Kidney epithelial cell (primary cell): ENCODE results near the gene SPOPL. TPM values are rescaled to one million over a fixed set of nuclear protein-coding genes. Genes with fewer than 3 reads are reported as not detected.
"Not testable (repeated sequence)": the region's sequence is repeated elsewhere in the genome, so short reads cannot be mapped to it uniquely, and the experiment has no call there.

Source experiments
- DNase-seq: peaks from one replicate; pipeline ENCODE4 v3.0.0-alpha.2; 2010; ENCODE audit warnings: low read depth
- H3K27me3 ChIP-seq: 2 replicates; pipeline ENCODE4 v1.6.0; 2011; ENCODE audit warnings: low read length; ENCODE audit not compliant: control insufficient read depth, insufficient read depth
- H3K36me3 ChIP-seq: 2 replicates; pipeline ENCODE4 v1.5.1; 2011; ENCODE audit warnings: low read length; ENCODE audit not compliant: control insufficient read depth, insufficient read depth
- H3K4me3 ChIP-seq: 2 replicates; pipeline ENCODE4 v1.5.1; 2011; ENCODE audit warnings: low read depth, mild to moderate bottlenecking, control low read depth, low read length
- total RNA-seq: library from RNA; depleted of rRNA; stranded (reverse); fragments of >200 nt; gene quantifications from 2 replicates; pipeline ENCODE4 v1.2.3, GENCODE V29; 2015
- TF ChIP-seq, protein P1 (sequence below): IDR thresholded peaks from 2 replicates; pipeline ENCODE4 v1.5.1; 2011; ENCODE audit warnings: mild to moderate bottlenecking, moderate library complexity, low read length, control low read depth, inconsistent platforms; ENCODE audit not compliant: insufficient read depth, poor library complexity, severe bottlenecking

Gene SPOPL
- total RNA-seq, 1 donor from 2014 or later: 19.3 TPM

DNA sequence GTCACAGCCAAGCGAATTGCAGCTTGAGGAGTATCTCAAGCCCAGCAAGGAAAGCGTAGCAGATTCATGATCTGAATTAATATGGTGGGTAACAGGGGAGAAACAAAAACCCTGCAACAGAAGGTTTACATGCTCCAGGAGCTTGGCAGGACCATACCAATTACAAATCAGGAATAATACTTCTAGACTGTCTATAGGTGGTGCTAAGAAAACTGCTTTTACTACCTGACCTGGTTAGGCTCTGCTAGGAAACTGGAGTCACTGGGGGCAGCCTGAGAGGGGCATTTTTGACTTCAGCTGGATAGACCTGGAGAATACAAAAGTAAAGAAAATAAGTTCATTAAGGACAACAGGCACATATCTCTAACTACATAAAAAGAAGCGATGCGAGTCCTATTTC, 24.6 kb upstream of the SPOPL start:
- Histone ChIP-seq H3K27me3 (no peaks in the 10 kb centered on the region), H3K36me3 (no peaks in the 10 kb centered on the region), H3K4me3 (no peak overlapping the region)
- TF ChIP-seq, protein P1, sequence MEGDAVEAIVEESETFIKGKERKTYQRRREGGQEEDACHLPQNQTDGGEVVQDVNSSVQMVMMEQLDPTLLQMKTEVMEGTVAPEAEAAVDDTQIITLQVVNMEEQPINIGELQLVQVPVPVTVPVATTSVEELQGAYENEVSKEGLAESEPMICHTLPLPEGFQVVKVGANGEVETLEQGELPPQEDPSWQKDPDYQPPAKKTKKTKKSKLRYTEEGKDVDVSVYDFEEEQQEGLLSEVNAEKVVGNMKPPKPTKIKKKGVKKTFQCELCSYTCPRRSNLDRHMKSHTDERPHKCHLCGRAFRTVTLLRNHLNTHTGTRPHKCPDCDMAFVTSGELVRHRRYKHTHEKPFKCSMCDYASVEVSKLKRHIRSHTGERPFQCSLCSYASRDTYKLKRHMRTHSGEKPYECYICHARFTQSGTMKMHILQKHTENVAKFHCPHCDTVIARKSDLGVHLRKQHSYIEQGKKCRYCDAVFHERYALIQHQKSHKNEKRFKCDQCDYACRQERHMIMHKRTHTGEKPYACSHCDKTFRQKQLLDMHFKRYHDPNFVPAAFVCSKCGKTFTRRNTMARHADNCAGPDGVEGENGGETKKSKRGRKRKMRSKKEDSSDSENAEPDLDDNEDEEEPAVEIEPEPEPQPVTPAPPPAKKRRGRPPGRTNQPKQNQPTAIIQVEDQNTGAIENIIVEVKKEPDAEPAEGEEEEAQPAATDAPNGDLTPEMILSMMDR: no peak
- DNase-seq: no peak

DNA sequence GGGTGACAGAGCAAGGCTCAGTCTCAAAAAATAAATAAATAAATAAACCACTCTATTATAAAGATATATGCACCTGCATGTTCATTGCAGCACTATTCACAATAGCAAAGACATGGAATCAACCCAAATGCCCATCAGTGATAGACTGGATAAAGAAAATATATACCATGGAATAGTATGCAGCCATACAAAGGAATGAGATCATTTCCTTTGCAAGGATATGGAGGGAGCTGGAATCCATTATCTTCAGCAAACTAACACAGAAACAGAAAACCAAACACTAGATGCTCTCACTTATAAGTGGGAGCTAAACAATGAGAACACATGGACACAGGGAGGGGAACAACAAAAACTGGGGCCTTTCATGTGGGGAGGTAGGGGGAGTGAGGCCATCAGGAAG, 18.8 kb upstream of the SPOPL start:
- H3K36me3 ChIP-seq, DNase-seq, H3K27me3 ChIP-seq, H3K4me3 ChIP-seq: not testable (repeated sequence)

DNA sequence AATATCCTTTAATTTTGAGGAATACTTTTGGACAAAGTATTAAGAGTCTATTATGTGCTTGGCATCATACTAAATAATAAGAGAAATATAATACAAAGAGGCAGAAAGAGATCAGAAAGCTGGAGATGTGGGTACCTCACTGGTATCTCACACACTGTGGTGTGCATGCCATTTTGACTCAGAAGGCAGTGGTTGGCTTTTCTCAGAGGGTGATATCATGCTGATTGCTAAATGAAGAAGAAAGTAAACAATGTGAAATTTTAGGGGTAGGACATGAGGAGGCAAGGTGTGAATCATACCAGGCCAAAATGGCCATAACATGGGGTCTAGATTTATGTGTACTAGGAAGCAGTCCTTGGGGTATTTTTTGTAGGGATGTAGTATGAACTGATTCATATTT, 16.6 kb upstream of the SPOPL start:
- DNase-seq: no peak
- Histone ChIP-seq H3K4me3 (no peak overlapping the region), H3K27me3 (no peaks in the 10 kb centered on the region), H3K36me3 (no peaks in the 10 kb centered on the region)
- TF ChIP-seq, protein P1: no peak

DNA sequence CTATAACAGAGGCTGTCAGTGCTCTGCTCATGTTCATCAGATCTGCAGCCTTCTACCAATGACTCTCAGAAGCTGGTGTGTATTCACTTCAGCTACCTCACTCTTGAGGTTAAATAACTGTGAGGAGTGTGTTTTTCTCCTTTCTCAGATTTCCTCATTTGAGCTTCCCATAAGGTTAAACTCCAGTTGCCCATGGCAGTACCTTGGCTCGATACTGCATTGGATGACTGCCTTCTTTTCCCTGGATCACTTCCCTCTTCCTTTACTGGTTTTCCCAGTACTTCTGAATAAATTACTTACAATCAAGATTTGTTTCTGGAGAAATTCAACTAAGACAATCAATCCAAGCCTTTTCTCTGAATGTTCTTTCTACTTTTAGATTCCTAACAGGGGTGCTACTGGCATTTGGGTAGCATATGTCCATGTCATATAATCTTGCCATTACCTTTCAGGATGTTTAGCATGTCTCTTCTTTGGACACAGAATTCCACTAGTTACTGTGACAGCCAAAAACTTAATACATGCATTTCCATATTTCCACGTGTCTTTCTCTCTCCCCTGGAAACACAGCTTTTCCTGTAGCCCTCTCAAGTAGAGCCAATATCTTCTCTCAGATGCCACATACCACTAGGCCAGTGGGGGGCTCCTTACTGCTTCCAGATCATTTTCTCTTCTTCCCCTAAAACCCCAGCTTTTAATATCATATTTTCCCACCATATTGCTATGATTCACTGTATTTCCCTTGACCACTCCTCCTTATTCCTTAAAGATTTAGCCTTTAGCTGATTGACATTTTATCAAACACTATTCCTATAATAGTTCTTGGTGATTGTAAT, 15.0 kb upstream of the SPOPL start:
- TF ChIP-seq, protein P1: no peak
- H3K36me3 ChIP-seq: no peaks in the 10 kb centered on the region
- DNase-seq: no peak
- H3K4me3 ChIP-seq: no peak overlapping the region
- H3K27me3 ChIP-seq: no peaks in the 10 kb centered on the region

DNA sequence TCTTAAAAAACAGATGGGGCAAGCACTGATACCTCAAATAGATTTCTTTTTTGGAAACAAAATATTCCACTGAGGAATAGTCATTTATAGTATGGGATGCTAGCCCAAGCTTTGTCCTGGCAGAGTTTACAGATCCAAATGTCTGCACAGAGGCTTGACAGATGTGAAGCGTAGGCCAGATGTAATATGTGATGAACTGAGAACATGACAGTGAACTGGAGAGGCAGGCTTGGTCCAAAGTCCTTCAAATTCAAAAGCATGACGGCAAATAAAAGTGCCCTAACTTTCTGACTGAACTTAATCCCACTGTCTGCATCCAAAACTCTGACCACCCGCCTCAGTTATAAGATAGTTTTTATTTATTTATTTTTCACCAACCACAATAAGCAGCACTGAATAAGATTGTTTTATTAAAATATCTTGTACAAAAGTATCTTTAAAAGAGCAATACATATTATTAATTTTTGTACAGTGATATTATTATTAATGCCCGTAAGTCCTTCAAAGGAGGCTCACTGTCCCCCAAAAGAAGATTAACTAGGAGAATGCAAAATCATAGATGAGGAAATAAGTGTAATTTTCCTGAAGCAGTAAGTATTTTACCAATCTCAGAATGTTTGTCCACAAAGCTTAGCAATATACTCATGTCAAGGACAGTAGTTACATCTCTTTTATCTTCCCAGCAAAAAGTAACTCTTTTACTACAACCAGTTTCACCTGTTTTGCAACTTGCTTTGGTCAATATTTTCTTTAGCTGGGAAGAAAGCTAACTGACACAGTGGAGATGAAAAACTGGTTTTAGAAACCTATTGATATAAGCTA, 10.7 kb upstream of the SPOPL start:
- H3K36me3 ChIP-seq: no peaks in the 10 kb centered on the region

DNA sequence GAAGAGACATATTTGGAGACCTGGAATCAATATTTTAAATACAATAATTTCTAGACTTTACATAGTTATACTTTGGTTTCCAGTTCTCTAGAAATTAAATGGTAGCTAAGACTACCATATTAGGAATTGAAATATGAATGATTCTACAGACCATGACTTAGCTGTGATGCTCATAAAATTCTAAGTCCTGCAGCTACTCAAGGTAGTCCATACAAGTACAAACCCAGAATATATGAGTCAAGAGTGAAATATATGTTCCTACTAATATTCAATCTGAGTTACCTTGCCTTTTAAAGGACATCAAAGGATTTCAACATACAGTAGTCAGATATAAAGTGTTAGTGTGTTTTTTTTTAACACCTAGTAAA, 10.1 kb upstream of the SPOPL start:
- Histone ChIP-seq H3K4me3 (no peak overlapping the region), H3K27me3 (no peaks in the 10 kb centered on the region), H3K36me3 (no peaks in the 10 kb centered on the region)
- DNase-seq: no peak
- TF ChIP-seq, protein P1: no peak

More for the DNA sequence above, 10.7 kb upstream of the SPOPL start:
- DNase-seq: no peak
- H3K27me3 ChIP-seq: no peaks in the 10 kb centered on the region
- TF ChIP-seq, protein P1: no peak
- H3K4me3 ChIP-seq: no peak overlapping the region
